Esophagus muscularis mucosa (tissue), 4 donors: ENCODE measurements around the gene RNF186.

ENCODE experiments used
- EP300 ChIP-seq: sonication (generic); formaldehyde crosslinking; IDR thresholded peaks from one replicate; pipeline ENCODE4 v1.6.1; 2017; ENCODE audit warnings: antibody characterized with exemption
- POLR2A ChIP-seq: fragments of 450-650 bp; IDR thresholded peaks from one replicate; pipeline ENCODE4 v1.6.1; 2017; ENCODE audit warnings: antibody characterized with exemption, moderate library complexity, mild to moderate bottlenecking, low read depth
- POLR2AphosphoS5 ChIP-seq, 2 donors: sonication (generic); formaldehyde crosslinking; IDR thresholded peaks; one replicate each; pipeline ENCODE4 v1.6.1; 2017; ENCODE audit warnings: antibody characterized with exemption in 2 of 2
- TF ChIP-seq, protein P1 (sequence below), 3 experiments: fragments of 200-600 bp in 2 of 3; fragments of 450-650 bp in 1 of 3; sonication (generic) in 2 of 3; IDR thresholded peaks; one replicate each; pipeline ENCODE4 v1.5.1; 2017 to 2019; ENCODE audit warnings: antibody characterized with exemption in 3 of 3, mild to moderate bottlenecking in 2 of 3, moderate library complexity in 1 of 3

DNA sequence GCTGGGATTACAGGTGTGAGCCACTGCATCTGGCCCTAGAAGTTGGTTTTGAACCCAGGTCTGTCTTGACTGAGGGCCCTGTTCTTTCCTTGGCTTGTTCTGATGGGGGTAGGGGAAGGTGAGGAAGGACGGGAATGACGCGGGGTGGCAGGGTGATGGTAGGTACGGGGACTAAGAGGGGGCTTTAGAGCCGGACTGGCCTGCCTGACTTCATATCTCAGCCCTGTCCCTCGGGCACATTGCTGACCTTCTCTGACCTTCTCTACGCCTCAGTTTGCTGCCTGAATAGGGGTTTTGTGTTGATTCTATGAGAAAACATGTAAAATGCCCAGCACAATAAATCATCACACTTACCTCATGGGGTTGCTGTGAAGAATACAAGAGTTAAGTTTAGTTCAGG lies 6.7 kb downstream of the RNF186 start:
- TF ChIP-seq, protein P1, sequence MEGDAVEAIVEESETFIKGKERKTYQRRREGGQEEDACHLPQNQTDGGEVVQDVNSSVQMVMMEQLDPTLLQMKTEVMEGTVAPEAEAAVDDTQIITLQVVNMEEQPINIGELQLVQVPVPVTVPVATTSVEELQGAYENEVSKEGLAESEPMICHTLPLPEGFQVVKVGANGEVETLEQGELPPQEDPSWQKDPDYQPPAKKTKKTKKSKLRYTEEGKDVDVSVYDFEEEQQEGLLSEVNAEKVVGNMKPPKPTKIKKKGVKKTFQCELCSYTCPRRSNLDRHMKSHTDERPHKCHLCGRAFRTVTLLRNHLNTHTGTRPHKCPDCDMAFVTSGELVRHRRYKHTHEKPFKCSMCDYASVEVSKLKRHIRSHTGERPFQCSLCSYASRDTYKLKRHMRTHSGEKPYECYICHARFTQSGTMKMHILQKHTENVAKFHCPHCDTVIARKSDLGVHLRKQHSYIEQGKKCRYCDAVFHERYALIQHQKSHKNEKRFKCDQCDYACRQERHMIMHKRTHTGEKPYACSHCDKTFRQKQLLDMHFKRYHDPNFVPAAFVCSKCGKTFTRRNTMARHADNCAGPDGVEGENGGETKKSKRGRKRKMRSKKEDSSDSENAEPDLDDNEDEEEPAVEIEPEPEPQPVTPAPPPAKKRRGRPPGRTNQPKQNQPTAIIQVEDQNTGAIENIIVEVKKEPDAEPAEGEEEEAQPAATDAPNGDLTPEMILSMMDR (IDR thresholded peaks at IDR 0.05): no peak
- no peak for TF ChIP-seq POLR2A
- no peak for TF ChIP-seq POLR2AphosphoS5 (IDR thresholded peaks at IDR 0.05)
- TF ChIP-seq EP300: no peak
